SK-N-SH (cell line): ENCODE results near the gene TAS1R3. TPM values are rescaled to one million over a fixed set of nuclear protein-coding genes. Genes with fewer than 3 reads are reported as not detected.

Experiments used
- CTCF ChIA-PET: fragments of 300-600, 350-600 bp; formaldehyde crosslinking; extraction: SDS; loops from one replicate; lab custom pipeline; 2021; lab: Yijun Ruan, JAX
- POLR2A ChIA-PET: fragments of 350-600 bp; sonication (Branson Sonifier 250); formaldehyde crosslinking; extraction: SDS; loops from one replicate; lab custom pipeline; 2020; ENCODE audit warnings: antibody characterized with exemption, inconsistent platforms; lab: Yijun Ruan, JAX
- DNase-seq: peaks from one replicate; pipeline ENCODE4 v3.0.0; 2012
- H2AFZ ChIP-seq: fragments of 200-600 bp; sonication (generic); 2 replicates; pipeline ENCODE4 v1.8.1; 2016; ENCODE audit warnings: antibody characterized with exemption, mild to moderate bottlenecking, low read depth
- H3F3A ChIP-seq: fragments of 200-600 bp; sonication (generic); replicated peaks from 2 replicates; pipeline ENCODE3; 2016; ENCODE audit warnings: antibody characterized with exemption, mild to moderate bottlenecking; ENCODE audit not compliant: insufficient read depth
- H3K27ac ChIP-seq, 2 experiments: fragments of 200-500 bp in 1 of 2; fragments of 200-600 bp in 1 of 2; sonication (Bioruptor generic) in 1 of 2; sonication (generic), shearing (Covaris generic) in 1 of 2; 2 replicates each; pipeline versions ENCODE4 v1.5.1 to v1.6.1; 2014 to 2016; ENCODE audit warnings: low read depth in 2 of 2, inconsistent platforms in 1 of 2, low read length in 1 of 2, mild to moderate bottlenecking in 1 of 2, mixed read lengths in 1 of 2
- H3K27me3 ChIP-seq: fragments of 200-600 bp; sonication (generic), shearing (Covaris generic); 2 replicates; pipeline ENCODE4 v1.6.1; 2016; ENCODE audit warnings: mixed run types; ENCODE audit not compliant: insufficient read depth
- H3K36me3 ChIP-seq, 2 experiments: fragments of 200-500 bp in 1 of 2; fragments of 200-600 bp in 1 of 2; sonication (Bioruptor generic) in 1 of 2; sonication (generic) in 1 of 2; replicated peaks in 1 of 2; 2 replicates each; pipeline versions ENCODE3 to v1.5.1; 2014 to 2016; ENCODE audit warnings: low read length in 1 of 2, mild to moderate bottlenecking in 1 of 2; ENCODE audit not compliant: insufficient read depth in 2 of 2, control insufficient read depth in 1 of 2
- H3K4me1 ChIP-seq, 2 experiments: fragments of 200-500 bp in 1 of 2; fragments of 200-600 bp in 1 of 2; sonication (Bioruptor generic) in 1 of 2; sonication (generic), shearing (Covaris generic) in 1 of 2; 2 replicates each; pipeline versions ENCODE4 v1.5.1 to v1.6.1; 2014 to 2016; ENCODE audit warnings: low read depth in 1 of 2, low read length in 1 of 2, mixed run types in 1 of 2; ENCODE audit not compliant: insufficient read depth in 2 of 2, control insufficient read depth in 1 of 2
- H3K4me2 ChIP-seq: fragments of 200-600 bp; sonication (generic), shearing (Covaris generic); 2 replicates; pipeline ENCODE4 v1.6.1; 2017; ENCODE audit warnings: mixed run types
- H3K4me3 ChIP-seq, 2 experiments: fragments of 200-500 bp in 1 of 2; fragments of 200-600 bp in 1 of 2; sonication (Bioruptor generic) in 1 of 2; sonication (generic), shearing (Covaris generic) in 1 of 2; 2 replicates each; pipeline versions ENCODE4 v1.5.1 to v1.8.1; 2014 to 2016; ENCODE audit warnings: low read depth in 2 of 2, inconsistent platforms in 1 of 2, low read length in 1 of 2, mild to moderate bottlenecking in 1 of 2, mixed read lengths in 1 of 2, moderate library complexity in 1 of 2
- H3K79me2 ChIP-seq: fragments of 200-600 bp; sonication (generic); 2 replicates; pipeline ENCODE4 v1.8.1; 2017; ENCODE audit warnings: mild to moderate bottlenecking; ENCODE audit not compliant: insufficient read depth
- H3K9ac ChIP-seq: fragments of 200-600 bp; sonication (generic); 2 replicates; pipeline ENCODE4 v1.6.1; 2017; ENCODE audit warnings: mixed run types
- H3K9me2 ChIP-seq: fragments of 200-600 bp; sonication (generic); 2 replicates; pipeline ENCODE4 v1.6.1; 2017; ENCODE audit warnings: mixed run types
- H3K9me3 ChIP-seq: fragments of 200-600 bp; sonication (generic); 2 replicates; pipeline ENCODE4 v1.6.1; 2017; ENCODE audit warnings: mixed run types, mild to moderate bottlenecking, moderate library complexity
- H4K20me1 ChIP-seq: fragments of 200-600 bp; sonication (generic); 2 replicates; pipeline ENCODE4 v1.6.1; 2017; ENCODE audit warnings: mild to moderate bottlenecking, mixed run types; ENCODE audit not compliant: insufficient read depth
- CHD2 ChIP-seq: fragments of 150-350 bp; IDR thresholded peaks from 2 replicates; pipeline ENCODE4 v1.6.1; 2018; ENCODE audit warnings: low read length; ENCODE audit not compliant: partially characterized antibody
- ELF1 ChIP-seq: IDR thresholded peaks from 2 replicates; pipeline ENCODE4 v1.4.0; 2012
- EZH2phosphoT487 ChIP-seq: fragments of 200-600 bp; sonication (generic); IDR thresholded peaks from 2 replicates; pipeline ENCODE4 v1.6.1; 2017; ENCODE audit warnings: low read depth, mixed run types, mild to moderate bottlenecking, antibody characterized with exemption, moderate library complexity, borderline replicate concordance
- FOXM1 ChIP-seq: IDR thresholded peaks from 2 replicates; pipeline ENCODE4 v1.4.0; 2012; ENCODE audit warnings: low read depth, mild to moderate bottlenecking
- GABPA ChIP-seq: IDR thresholded peaks from 2 replicates; pipeline ENCODE4 v1.4.0; 2012; ENCODE audit warnings: low read depth, mild to moderate bottlenecking
- GATA2 ChIP-seq: sonication (generic); formaldehyde crosslinking; IDR thresholded peaks from 2 replicates; pipeline ENCODE4 v1.5.0; 2020; ENCODE audit warnings: mild to moderate bottlenecking, missing genetic modification reagents
- MXI1 ChIP-seq: IDR thresholded peaks from 2 replicates; pipeline ENCODE4 v1.6.1; 2012; ENCODE audit warnings: mild to moderate bottlenecking, low read depth, low read length, improper control_type of control experiment
- NFIC ChIP-seq: IDR thresholded peaks from 2 replicates; pipeline ENCODE4 v1.4.0; 2012; ENCODE audit warnings: borderline replicate concordance
- NRF1 ChIP-seq: IDR thresholded peaks from 2 replicates; pipeline ENCODE4 v1.6.1; 2012; ENCODE audit warnings: low read depth, mild to moderate bottlenecking, low read length
- POLR2AphosphoS5 ChIP-seq: IDR thresholded peaks from 2 replicates; pipeline ENCODE4 v1.6.1; 2012; ENCODE audit warnings: low read depth, low read length
- RFX5 ChIP-seq: IDR thresholded peaks from 2 replicates; pipeline ENCODE4 v1.6.1; 2012; ENCODE audit warnings: mild to moderate bottlenecking, improper control_type of control experiment, low read length
- TAF1 ChIP-seq: IDR thresholded peaks from 2 replicates; pipeline ENCODE4 v1.6.1; 2012; ENCODE audit warnings: low read depth, mild to moderate bottlenecking, low read length, moderate library complexity, borderline replicate concordance
- TCF12 ChIP-seq: IDR thresholded peaks from 2 replicates; pipeline ENCODE4 v1.4.0; 2012
- TEAD4 ChIP-seq: IDR thresholded peaks from 2 replicates; pipeline ENCODE4 v1.4.0; 2012; ENCODE audit warnings: mild to moderate bottlenecking, borderline replicate concordance; ENCODE audit not compliant: insufficient read depth
- YY1 ChIP-seq: IDR thresholded peaks from 2 replicates; pipeline ENCODE4 v1.4.0; 2012; ENCODE audit warnings: low read depth, mild to moderate bottlenecking
- WGBS: methylation state at CpG from one replicate; pipeline ENCODE4 v1.1.6; 2017; ENCODE audit warnings: low lambda C conversion rate; 5-methylcytosine and 5-hydroxymethylcytosine counted together
- polyA plus RNA-seq, 3 experiments: library from polyadenylated mRNA; depleted of rRNA; stranded (reverse); fragments of >200 nt; gene quantifications; 2 replicates each; pipeline ENCODE4 v1.2.3, GENCODE V29; 2012
- TF ChIP-seq, protein P1 (sequence below): IDR thresholded peaks from 2 replicates; pipeline ENCODE4 v1.4.0; 2012; ENCODE audit warnings: low read depth, borderline replicate concordance
- TF ChIP-seq, protein P2 (sequence below): IDR thresholded peaks from 2 replicates; pipeline ENCODE4 v1.4.0; 2012; ENCODE audit warnings: low read depth
- TF ChIP-seq, protein P3 (sequence below): fragments of 150-350 bp; IDR thresholded peaks from 2 replicates; pipeline ENCODE4 v1.6.1; 2017; ENCODE audit warnings: antibody characterized with exemption, low read length, low read depth, borderline replicate concordance

Gene TAS1R3
- polyA plus RNA-seq, 1 of the 3 experiments (the other 2 are of a cell fraction), result 0.08 TPM

DNA sequence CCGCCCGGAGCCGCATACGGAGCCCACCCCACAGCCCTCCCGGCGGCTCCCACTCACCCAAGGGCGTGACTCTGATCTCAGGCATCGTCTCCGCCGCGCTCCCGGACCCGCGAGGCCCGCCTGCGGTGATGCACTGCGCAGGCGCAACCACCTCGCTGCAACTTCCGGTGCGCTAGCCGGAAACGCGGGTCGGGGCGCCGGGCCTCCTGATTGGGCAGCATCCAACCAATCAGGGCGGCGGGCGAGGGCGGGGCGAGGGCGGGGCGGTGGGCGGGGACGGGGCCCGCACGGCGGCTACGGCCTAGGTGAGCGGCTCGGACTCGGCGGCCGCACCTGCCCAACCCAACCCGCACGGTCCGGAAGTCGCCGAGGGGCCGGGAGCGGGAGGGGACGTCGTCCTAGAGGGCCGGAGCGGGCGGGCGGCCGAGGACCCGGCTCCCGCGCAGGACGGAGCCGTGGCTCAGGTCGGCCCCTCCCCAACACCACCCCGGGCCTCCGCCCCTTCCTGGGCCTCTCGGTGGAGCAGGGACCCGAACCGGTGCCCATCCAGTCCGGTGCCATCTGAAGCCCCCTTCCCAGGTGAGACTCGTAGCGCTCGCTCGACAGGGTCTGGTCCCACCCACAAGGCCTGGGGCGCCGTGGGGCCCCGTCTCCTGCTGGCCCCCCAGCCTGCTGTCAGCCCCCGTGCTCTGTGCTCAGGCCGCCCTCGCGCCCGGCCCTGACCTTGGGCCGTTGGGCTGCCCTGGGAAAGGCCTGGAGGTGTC lies 6.4 kb upstream of the TAS1R3 start, which contains the start of the genes CPTP and INTS11:
CPTP (plus strand) TSS at position 279 of the 764 bp plus-strand sequence. CDS start 2,109 bp downstream, outside the sequence.
INTS11 (minus strand) TSS at position 137 of the 764 bp plus-strand sequence; CDS start at position 85, 52 bp downstream.
- H3K4me3 ChIP-seq, result peak within 1 kb of the TSS; percentile 74 to 80
- H3K27me3 ChIP-seq, result no peaks in the 10 kb centered on the region
- H3K4me2 ChIP-seq, result peak within 1 kb of the TSS; percentile 95
- H3K4me1 ChIP-seq, result peaks cover 0 to 24% of the 10 kb centered on the region in 2 experiments; a peak in 1 of 4 replicates
- no peaks in the 10 kb centered on the region for H3K9me2 ChIP-seq
- H3K27ac ChIP-seq, result peak within 1 kb of the TSS; percentile 45 to 66; a peak in 2 of 4 replicates
- peaks cover 64% of the 10 kb centered on the region for H3K79me2 ChIP-seq
- DNase-seq, result peak; percentile 99
- ChIA-PET CTCF (interaction anchor here (1.0 to 1.6 kb wide), 3 partner anchors 20 to 23 kb away, joined by 3 to 5 read pairs (median 3); no protein-coding TSS in a partner anchor), POLR2A (interaction anchor here (1.0 kb wide), 1 partner anchor 15 kb away, joined by 3 read pairs; no protein-coding TSS in a partner anchor)
- WGBS, result 5% methylated on average over 8 of the region's 84 CpGs
- H3K9ac ChIP-seq, result peak within 1 kb of the TSS; percentile 80
- no peaks in the 10 kb centered on the region for H3K9me3 ChIP-seq
- H3F3A ChIP-seq, result peaks cover 5% of the 10 kb centered on the region
- no peak within 1 kb of the TSS for H2AFZ ChIP-seq
- TF ChIP-seq YY1 (no peak), POLR2AphosphoS5 (peak; percentile 73; the same call in 1 of the 2 replicates), CHD2 (peak; percentile 34), FOXM1 (no peak), MXI1 (no peak), NRF1 (peak; percentile 88), TEAD4 (no peak), TCF12 (no peak), GATA2 (CRISPR knock-in tag) (no peak), NFIC (no peak), GABPA (peak; percentile 82), EZH2phosphoT487 (no peak), RFX5 (no peak), TAF1 (peak; percentile 46; the same call in 1 of the 2 replicates), ELF1 (peak; percentile 31; the same call in 1 of the 2 replicates)
- TF ChIP-seq, protein P1, sequence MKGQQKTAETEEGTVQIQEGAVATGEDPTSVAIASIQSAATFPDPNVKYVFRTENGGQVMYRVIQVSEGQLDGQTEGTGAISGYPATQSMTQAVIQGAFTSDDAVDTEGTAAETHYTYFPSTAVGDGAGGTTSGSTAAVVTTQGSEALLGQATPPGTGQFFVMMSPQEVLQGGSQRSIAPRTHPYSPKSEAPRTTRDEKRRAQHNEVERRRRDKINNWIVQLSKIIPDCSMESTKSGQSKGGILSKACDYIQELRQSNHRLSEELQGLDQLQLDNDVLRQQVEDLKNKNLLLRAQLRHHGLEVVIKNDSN, result no peak
- TF ChIP-seq, protein P2, sequence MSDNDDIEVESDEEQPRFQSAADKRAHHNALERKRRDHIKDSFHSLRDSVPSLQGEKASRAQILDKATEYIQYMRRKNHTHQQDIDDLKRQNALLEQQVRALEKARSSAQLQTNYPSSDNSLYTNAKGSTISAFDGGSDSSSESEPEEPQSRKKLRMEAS, result peak; percentile 34; the same call in 1 of the 2 replicates
- TF ChIP-seq, protein P3, sequence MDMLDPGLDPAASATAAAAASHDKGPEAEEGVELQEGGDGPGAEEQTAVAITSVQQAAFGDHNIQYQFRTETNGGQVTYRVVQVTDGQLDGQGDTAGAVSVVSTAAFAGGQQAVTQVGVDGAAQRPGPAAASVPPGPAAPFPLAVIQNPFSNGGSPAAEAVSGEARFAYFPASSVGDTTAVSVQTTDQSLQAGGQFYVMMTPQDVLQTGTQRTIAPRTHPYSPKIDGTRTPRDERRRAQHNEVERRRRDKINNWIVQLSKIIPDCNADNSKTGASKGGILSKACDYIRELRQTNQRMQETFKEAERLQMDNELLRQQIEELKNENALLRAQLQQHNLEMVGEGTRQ, result no peak
- peaks cover 0 to 31% of the 10 kb centered on the region in 2 experiments for H3K36me3 ChIP-seq
- peaks cover 33% of the 10 kb centered on the region for H4K20me1 ChIP-seq
